HG03442 (cell line): ENCODE data around the gene MTPN.
A peak's percentile ranks its signal among the peaks of the same experiment; 100 is the strongest.

ENCODE experiments used
- ATAC-seq: cut with Tn5 transposase; IDR thresholded peaks from one replicate; pipeline ENCODE4 v1.9.1; 2021; ENCODE audit warnings: mild to moderate bottlenecking, moderate library complexity; ENCODE audit not compliant: unreplicated experiment

The MTPN gene

DNA sequence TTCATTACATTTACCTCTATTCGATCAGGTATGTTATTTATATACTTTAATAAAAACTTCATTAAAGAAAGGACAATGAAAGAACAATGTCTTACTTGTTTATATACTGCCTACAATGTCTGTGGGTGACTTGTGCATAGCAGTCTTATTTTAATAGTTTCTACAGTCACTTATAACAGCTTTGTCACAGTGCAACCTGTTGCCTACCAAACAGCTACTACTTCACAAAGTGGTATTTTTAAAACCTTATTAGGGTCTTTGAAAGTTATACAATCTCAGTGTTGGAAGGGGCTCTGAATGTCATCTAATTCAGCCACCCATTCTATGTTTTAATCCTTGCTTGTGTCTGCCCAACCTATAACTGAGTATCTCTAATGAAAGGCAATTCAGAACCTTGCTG, 19.0 kb downstream of the MTPN start:
- no peak for ATAC-seq

- no peak for ATAC-seq
These were observed 19.5 kb downstream of the MTPN start for GRCh38 chr7:135957627-135958026.

GRCh38 chr7:135956393-135956792, 20.8 kb downstream of the MTPN start:
- ATAC-seq: no peak

GRCh38 chr7:135950972-135951371, 26.2 kb downstream of the MTPN start:
- ATAC-seq: no peak

DNA sequence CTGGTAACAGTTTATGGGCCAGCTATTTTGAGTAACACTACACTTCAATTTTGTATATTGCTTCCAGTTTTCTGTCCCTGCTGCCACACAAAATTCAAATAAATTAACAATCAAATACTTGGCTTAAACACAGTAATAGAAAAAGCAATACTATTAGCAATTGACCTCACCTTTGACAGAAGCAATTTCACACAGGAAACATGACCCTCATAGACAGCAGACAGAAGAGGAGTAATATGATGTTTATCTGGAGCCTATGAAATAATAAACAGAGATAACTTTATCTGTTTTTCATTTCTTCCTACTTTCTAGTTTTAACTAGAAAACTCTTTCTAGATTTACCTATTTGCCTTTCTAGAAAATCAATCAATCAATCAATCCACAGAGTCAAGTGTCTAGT, 26.7 kb downstream of the MTPN start:
- ATAC-seq: no peak

DNA sequence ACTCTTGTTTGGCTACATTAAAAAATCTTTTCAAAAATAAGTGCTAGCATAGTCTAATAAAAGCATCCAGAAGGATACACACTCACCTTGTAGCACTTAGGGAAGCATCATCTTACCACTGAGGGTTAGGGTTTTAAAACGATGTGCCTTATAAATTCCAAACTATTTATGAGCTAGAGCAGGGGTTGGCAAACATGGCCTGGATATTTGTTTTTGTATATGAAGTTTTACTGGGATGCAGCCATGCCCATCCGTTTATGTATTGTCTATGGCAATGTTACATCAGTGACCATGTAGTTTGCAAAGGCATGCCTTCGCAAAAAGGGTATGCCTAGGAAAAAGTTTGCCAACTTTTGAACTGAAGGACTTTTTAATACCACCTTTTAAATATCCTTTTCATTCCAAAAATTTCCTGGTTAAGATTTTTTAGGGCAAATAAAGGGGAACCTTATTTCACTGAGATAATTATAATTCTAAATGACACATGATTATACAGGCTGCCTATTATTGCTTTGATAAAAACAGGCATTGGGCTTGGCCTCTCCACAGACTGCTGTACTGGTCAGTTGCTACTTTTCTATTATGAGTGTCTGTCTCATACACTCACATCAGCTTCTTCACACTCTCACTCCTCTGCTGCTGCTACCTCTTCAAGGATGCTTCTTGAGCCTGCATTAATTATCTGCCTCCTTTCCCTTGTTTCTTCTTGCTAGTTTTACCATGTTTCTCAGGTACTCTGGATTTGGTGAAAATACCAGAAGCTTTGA, 30.7 kb downstream of the MTPN start:
- no peak for ATAC-seq

DNA sequence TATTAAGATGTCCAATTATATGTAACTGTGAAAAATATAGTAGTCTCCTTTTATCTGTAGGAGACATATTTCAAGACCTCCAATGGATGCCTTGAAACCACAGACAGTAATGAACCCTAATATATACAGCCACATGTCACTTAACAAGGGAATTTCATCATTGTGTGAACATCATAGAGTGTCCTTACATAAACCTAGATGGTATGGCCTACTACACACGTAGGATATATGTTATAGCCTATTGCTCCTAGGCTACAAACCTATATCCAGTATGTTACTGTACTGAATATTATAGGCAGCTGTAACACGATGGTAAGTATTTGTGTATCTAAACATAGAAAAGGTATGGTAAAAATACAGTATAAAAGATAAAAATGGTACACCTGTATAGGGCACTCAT, 32.4 kb downstream of the MTPN start:
- ATAC-seq: no peak

GRCh38 chr7:135943134-135943879, 33.9 kb downstream of the MTPN start:
- no peak for ATAC-seq

DNA sequence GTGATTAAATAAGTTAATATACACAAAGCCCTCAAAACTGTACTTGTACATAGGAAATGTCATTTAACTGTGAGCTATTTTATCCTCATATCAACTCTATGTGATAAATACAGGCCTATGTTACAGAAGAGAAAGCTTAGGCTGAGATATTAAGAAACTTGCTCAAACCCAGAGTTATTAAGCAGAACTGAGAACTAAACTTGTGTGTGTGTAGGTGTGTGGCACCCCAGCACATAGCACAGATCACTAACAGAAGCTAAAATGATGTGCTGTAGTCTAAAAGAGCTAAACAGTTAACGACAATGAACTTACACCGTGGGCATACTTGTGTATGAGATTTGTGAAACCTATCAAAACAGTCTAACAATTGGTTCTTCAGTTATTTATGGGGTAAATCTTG, 34.5 kb downstream of the MTPN start:
- ATAC-seq: peak; percentile 87

GRCh38 chr7:135940077-135941075, 36.8 kb downstream of the MTPN start:
- no peak for ATAC-seq

DNA sequence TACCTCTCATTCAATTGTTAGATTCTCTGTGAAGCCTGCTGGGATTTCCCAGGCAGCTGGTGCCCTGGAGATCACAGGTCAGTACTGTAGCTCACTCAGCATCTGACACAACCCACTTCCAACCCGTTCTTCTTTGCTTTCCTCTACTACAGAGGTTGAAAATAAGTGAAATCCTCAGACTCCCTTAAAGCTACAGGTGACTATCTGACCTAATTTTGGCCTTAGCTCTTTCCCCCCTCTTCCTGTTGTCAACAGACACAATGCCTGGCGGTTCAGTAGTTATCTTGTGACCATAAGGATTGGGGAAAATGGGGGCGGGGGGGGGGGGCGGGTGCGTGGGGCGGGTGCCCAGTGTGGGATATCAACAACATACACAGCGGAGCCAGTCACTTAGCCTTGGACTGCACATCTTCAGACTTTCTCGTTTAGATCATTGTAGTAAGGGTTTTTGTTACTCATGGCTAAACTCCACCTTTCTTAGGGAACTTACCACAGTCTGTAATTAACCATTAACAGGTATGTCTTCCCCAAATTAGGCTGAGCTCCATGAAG, 37.8 kb downstream of the MTPN start:
- no peak for ATAC-seq

DNA sequence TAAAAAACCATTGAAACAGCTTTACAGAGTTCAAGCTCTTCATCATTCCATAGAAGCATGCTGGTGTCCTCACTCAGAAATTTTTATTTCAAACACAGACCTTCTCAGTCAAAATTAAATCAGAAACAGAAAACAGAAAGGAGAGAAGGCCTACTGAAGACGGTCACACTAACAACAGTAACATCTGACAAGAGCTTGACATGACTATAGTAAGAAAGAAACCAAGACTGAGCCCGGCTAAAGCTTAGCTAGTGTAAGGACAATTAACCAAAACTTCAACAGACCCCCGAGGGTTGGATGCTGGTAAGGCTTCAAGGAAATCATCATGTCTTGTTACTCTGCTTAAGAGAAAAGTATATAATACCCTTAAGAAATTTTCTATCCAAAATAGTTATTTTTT, 38.6 kb downstream of the MTPN start:
- ATAC-seq: peak; percentile 58

GRCh38 chr7:135938086-135938485, 39.1 kb downstream of the MTPN start:
- ATAC-seq: no peak

- no peak for ATAC-seq
These were observed 40.5 kb downstream of the MTPN start for GRCh38 chr7:135936497-135937217.

DNA sequence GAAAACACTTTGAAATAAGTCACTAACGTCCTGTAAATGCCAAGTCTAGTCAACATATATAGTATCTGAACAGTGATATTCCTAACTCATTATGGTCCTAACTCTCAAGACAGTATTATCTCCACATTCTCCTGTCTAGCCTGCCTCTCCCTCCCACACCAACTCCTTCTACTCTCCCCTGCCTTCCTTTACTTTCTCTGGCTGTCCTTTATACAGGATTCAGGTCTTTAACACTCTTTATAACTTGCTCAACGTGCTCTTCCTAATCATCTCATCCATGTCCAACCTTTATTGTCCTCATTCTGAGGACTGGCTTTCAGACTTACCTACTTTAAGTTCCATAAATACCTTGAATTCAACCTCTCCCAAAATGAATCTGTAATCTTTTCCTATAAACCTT, 42.5 kb downstream of the MTPN start:
- ATAC-seq: no peak

DNA sequence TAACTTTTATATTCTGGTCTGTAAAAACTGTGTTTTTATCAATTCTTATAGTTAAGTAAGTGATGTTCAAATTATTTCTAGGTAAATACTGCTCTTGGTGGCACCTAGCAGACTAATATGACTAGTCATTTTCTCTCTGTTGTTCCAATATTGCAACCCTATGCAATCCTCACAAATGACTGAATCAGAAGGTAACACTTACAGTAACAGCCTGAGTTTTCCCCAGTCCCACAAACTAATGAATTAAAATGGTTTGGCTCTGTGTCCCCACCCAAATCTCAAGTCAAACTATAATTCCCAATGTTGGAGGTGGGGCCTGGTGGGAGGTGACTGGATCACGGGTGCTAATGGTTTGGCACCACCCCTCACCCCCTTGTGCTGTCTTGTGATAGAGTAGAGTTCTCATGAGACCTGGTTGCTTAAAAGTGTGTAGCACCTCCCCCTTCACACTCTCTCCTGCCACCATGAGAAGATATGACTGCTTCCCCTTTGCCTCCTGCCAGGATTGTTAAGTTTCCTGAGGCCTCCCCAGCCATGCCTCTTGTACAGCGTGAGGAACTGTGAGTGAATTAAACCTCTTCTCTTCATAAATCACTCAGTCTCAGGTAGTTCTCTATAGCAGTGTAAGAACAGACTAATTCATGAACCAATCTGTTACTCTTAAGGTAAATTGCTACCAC, 43.5 kb downstream of the MTPN start:
- ATAC-seq: no peak

DNA sequence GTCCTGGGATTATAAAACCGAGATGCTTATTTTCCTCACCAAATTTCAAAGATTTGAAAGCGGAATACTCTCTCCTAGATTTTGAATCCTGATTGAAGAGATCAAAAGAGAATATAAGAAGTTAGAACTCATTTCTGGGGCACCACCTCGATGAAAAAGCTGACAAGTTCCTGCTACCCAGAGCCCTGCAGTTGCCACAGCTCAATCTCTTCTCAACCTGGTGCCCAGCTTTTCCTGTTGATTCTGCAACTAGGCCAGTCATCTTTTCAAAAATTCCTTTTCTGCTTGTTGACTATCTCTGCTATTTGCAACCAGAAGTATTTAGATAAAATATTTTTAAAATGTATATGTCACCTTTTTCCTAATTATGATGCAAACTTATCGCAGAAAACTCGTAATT, 45.0 kb downstream of the MTPN start:
- no peak for ATAC-seq

DNA sequence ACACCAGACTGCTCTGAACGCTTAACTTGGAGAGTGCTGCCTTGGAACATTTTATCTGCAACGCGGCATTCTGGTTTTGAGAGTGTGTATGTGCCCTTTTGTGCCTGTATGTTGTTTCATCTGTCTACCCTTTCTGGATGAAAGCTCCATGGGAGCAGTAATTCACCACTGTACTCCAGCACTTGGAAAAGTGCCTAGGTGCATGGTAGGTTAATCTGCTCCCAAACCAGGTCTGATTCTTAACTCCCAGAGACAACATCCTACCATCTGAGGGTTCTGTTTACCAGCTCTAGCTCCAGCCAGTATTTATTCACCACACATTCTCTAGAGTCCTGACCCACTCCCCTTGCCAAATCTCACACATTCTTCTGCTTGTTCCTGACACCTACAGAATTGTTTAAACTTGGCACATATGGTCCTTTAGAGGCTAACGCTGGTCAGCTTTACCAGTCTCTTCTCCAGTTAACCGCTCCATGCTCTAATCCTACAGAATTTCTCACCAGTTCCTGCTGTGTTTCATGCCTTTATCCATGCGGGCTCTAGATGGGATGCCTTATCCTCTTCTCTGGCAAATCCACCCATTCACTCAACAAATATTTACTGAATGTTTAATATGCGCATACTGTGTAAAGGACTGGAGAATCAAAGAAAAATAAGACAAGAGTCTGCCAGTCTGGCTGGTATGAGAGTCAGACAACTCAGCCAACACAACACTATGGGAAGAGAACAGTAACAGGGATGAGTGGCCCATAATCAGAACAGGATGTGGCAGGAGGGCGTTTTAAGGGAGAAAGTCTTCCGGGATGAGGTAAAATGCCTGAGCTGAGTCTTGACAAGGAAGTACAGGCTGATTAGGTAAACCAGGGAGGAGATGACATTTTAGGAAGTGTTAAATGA, 46.3 kb downstream of the MTPN start:
- ATAC-seq: no peak

- ATAC-seq: no peak
These were observed 47.4 kb downstream of the MTPN start for GRCh38 chr7:135929722-135930141.
